IPS-18c (cell line): ENCODE measurements around the gene CPNE4.
"Not testable (repeated sequence)": the region's sequence is repeated elsewhere in the genome, so short reads cannot be mapped to it uniquely, and the experiment has no call there.

Experiments
- H3K4me3 ChIP-seq: 2 replicates; pipeline ENCODE4 v1.7.0; 2013; ENCODE audit warnings: low read depth, mild to moderate bottlenecking, low read length, moderate library complexity; ENCODE audit not compliant: insufficient read depth
- H3K9me3 ChIP-seq: one replicate; pipeline ENCODE4 v1.6.1; 2013; ENCODE audit warnings: mild to moderate bottlenecking, low read length, moderate library complexity; ENCODE audit not compliant: control insufficient read depth, insufficient read depth

CPNE4 gene

DNA sequence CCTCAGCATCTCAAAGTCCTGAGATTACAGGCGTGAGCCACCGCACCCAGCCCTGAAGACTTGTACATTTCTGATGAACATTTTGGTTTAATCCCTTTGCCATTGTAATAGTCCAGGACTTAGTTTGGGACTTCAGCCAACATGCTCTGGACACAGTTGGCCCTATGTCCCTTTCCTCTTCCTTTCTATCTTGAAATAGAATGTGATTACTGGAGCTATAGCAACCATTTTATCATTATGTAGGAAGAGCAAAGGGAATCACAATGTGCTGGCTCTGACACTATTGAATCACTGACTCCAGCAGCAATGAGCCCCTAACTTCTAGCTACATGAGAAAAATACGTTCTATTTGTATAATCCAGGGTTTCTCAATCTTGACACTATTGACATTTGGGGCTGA lies 497.3 kb downstream of the CPNE4 start:
- H3K4me3 ChIP-seq: no peak overlapping the region

GRCh38 chr3:131535596-131535995 lies 499.2 kb downstream of the CPNE4 start:
- H3K9me3 ChIP-seq: no peaks in the 10 kb centered on the region
- H3K4me3 ChIP-seq: no peak overlapping the region

More for the DNA sequence above, 497.3 kb downstream of the CPNE4 start:
- H3K9me3 ChIP-seq: no peaks in the 10 kb centered on the region

- H3K4me3 ChIP-seq: no peak overlapping the region
- H3K9me3 ChIP-seq: no peaks in the 10 kb centered on the region
Measured at GRCh38 chr3:131535131-131535530, 499.7 kb downstream of the CPNE4 start.

DNA sequence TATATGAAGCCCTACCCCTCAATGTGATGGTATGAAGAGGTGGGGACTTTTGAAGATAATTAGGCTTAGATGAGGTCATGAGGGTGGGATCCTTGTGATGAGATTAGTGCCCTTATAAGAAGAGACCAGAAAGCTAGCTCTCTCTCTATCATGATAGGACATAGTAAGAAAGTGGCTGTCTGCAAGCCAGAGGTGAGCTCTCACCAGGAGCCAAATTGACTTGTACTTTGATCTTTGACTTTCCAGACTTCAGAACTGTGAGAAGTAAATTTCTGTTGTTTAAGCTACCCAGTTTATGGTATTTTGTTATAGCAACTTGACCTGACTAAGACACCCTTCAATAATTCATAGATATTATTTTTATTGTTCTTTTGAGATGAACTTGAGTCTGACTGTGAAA lies 502.2 kb downstream of the CPNE4 start:
- Histone ChIP-seq H3K4me3 (no peak overlapping the region), H3K9me3 (no peaks in the 10 kb centered on the region)

GRCh38 chr3:131530843-131531242 lies 504.0 kb downstream of the CPNE4 start:
- no peak overlapping the region for H3K4me3 ChIP-seq
- no peaks in the 10 kb centered on the region for H3K9me3 ChIP-seq

DNA sequence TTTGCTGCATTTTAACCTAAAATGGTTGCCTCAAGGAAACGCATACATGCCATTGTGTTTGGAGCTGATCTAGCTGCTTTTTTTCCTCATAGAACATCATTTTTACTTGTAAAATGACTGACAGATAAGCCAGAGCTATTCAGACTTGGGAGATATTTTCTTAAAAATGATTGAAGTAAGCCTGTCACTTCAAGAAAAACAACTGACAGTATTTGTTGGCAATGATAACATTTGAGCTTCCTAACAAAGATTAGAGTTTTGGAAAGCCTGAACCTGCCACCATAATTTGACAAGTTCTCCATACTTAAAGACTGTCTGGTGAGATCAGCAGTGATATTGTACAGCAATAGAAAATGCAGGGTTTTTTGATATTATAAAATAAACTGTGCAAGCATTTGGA lies 504.4 kb downstream of the CPNE4 start:
- Histone ChIP-seq H3K4me3 (no peak overlapping the region), H3K9me3 (no peaks in the 10 kb centered on the region)

GRCh38 chr3:131526801-131527347 lies 507.9 kb downstream of the CPNE4 start:
- Histone ChIP-seq H3K9me3 (no peaks in the 10 kb centered on the region), H3K4me3 (no peak overlapping the region)

GRCh38 chr3:131518680-131519079 lies 516.1 kb downstream of the CPNE4 start:
- H3K9me3 ChIP-seq: no peaks in the 10 kb centered on the region

GRCh38 chr3:131505421-131505820 lies 529.4 kb downstream of the CPNE4 start:
- no peaks in the 10 kb centered on the region for H3K9me3 ChIP-seq
- H3K4me3 ChIP-seq: no peak overlapping the region

More at GRCh38 chr3:131518680-131519079, 516.1 kb downstream of the CPNE4 start:
- no peak overlapping the region for H3K4me3 ChIP-seq

DNA sequence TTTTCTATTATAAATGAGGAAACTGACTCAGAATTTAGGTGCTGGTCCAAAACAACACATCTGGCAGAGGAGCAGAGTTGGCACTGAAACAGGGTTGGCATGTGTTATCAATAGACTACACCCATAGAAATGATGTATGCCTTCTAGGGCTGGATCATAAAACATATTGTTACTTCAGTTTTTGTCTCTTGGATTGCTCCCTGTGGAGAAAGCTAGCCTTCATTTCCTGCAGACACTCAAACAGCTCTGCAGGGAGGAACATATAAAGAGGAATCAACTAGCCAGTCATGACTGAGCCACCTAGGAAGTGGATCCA lies 531.5 kb downstream of the CPNE4 start:
- no peaks in the 10 kb centered on the region for H3K9me3 ChIP-seq

DNA sequence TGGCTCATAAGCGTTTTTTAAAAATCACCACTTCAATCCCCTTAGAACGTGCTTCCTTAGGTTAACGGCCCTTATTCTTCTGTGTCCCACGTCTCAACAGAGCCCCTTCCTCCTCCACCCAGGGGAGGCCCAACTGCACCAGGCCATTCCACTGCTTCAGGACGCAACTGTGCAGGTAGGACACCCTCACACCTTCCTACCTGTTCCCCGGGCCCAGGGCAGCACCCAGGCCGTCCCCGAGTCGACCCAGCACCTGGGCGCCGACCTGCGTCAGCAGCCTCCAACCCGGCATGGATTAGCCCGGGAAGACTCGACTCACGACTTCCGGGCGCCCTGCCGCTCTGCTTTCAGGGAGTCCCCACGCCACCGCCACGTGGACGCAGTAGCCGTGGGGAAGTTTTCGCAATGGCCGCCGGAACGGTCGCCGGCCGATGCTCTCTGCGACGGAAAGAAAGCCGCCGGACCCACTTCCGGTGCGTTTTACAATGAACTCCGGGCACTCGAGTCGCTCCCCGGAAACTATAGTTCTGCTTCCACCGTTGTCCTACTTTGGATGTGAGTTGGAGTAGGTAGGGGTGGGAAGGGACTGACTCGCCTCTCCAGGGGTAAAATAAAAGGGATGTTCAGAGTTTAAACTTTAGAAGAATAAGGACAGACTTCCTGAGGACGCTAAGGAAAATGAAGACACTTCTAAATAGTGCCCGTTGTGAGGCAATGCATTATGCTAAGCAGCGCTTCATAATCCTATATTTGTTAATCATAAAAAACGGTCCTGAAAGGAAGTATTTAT lies 532.1 kb downstream of the CPNE4 start, which contains the start of gene MRPL3:
TSS of gene MRPL3 (minus strand) at position 442 of the 790 bp plus-strand sequence. CDS start at position 292, 150 bp downstream.
- Histone ChIP-seq H3K9me3 (no peaks in the 10 kb centered on the region), H3K4me3 (peak within 1 kb of the TSS; percentile 87)

More for the DNA sequence above, 531.5 kb downstream of the CPNE4 start:
- H3K4me3 ChIP-seq: peak overlapping the region; percentile 15; the same call in 1 of the 2 replicates

- Histone ChIP-seq H3K9me3 (no peaks in the 10 kb centered on the region), H3K4me3 (peak overlapping the region; percentile 87)
Measured at GRCh38 chr3:131501949-131502348, 532.9 kb downstream of the CPNE4 start.

DNA sequence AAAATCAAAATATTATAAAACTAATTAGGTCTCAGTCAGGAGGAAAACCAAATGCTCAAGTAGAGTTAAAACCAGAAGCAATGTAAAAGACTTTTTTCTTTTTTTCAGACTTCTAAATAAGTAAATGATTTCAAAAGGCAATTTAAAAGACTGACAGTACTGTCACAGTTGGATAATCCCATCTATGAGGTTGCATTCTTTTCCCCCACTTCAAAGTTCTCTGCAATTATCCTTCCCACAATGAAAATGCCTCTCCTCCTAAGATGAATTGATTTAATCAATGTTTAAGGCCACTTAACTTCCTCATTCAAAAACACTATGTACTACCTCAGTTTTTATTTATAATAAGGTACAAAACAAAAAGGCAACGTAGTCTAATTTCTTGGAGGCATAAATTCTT lies 540.1 kb downstream of the CPNE4 start:
- no peak overlapping the region for H3K4me3 ChIP-seq
- no peaks in the 10 kb centered on the region for H3K9me3 ChIP-seq

- no peak overlapping the region for H3K4me3 ChIP-seq
- H3K9me3 ChIP-seq: no peaks in the 10 kb centered on the region
Measured at GRCh38 chr3:131491775-131492174, 543.0 kb downstream of the CPNE4 start.

DNA sequence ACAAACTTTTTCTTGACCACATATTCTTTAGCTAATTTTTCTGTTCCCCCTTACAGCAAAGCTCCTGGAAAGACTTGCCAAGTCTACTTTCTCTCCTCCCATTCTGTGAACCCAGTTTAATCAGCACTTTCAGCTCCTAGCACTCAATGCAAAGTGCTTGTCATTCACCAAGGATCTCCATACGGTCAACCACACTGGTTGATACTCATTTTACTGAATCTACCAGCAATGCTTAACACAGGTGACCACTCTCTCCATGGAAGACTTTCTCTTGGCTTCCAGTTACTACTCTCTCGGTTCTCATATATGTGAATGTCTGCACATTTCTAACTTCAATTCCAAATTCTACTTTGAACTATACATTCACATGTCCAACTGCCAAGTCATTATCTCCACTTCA lies 543.7 kb downstream of the CPNE4 start:
- Histone ChIP-seq H3K4me3 (no peak overlapping the region), H3K9me3 (no peaks in the 10 kb centered on the region)

GRCh38 chr3:131486545-131486944 lies 548.3 kb downstream of the CPNE4 start:
- H3K4me3 ChIP-seq, H3K9me3 ChIP-seq: not testable (repeated sequence)

DNA sequence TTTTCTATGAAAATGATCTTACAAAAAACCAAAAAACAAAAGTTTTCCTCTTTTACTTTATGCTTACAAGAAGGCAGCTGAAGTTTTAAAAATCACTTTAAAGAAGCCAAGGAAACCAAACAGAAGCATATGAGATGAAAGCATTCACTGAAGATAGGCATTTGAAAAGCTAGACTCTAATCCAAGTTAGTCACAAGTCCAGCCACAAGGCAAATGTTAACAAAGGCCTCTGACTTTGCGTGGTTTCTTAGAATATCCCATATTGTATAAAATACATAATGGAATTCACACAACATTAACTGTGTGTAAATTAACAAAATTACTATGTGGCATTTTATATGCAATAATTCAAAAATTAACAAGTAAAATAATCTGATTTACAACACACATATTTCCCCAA lies 549.7 kb downstream of the CPNE4 start:
- H3K4me3 ChIP-seq: no peak overlapping the region
- no peaks in the 10 kb centered on the region for H3K9me3 ChIP-seq

DNA sequence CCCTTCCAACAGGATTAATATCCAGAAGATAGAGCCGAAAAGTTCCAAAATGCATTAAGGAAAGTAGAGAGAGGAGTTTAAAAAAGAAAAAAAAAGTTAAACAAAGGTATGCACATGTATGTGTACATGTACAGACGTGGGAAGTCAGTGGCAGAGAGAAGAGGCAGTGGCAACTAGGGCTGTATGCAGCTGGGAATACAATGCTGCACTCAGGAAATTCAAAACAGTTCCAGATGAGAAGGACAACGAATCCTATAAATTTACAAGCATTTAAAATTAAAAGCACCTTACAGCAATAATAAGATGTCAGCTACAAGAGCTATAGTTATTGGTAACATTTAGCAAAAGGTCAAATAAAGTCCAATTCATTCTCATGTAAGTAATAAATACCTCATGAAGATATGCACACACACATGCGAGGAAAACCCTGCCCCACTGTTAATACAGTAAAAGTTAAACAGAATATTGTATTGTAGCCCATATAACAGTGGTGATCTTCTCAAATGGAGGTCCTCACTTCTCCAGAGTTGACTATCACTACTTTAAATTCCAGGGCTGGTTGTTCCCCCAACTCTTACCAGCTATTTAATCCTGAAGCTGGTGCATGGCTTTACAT lies 550.2 kb downstream of the CPNE4 start:
- H3K4me3 ChIP-seq: no peak overlapping the region
- no peaks in the 10 kb centered on the region for H3K9me3 ChIP-seq
